Caki2 (cell line): ENCODE data around the gene WNK4. TPM values are rescaled to one million over a fixed set of nuclear protein-coding genes. Genes with fewer than 3 reads are reported as not detected.

Experiments
- total RNA-seq: library from RNA; depleted of rRNA; stranded (reverse); fragments of >200 nt; shearing (Covaris generic); gene quantifications from 2 replicates; pipeline ENCODE4 v1.2.3, GENCODE V29; 2014; ENCODE audit warnings: low replicate concordance; rRNA removed

WNK4 gene
- total RNA-seq, 1 experiment from 2014 or later: not detected

Other genes with a start within 250 kb of the WNK4 start
- gene NAGLU, start 244.4 kb upstream of the WNK4 start, total RNA-seq: 53.9 and 64.5 TPM in 2 replicates
- gene HSD17B1, start 227.7 kb upstream of the WNK4 start, total RNA-seq: not detected in 2 replicates
- 24.0 and 29.5 TPM in 2 replicates for gene COASY, start 218.5 kb upstream of the WNK4 start, total RNA-seq
- gene MLX, start 213.5 kb upstream of the WNK4 start, total RNA-seq: 13.0 and 21.9 TPM in 2 replicates
- gene PSMC3IP, start 202.9 kb upstream of the WNK4 start, total RNA-seq: 3.4 and 8.6 TPM in 2 replicates
- gene RETREG3, start 171.2 kb upstream of the WNK4 start, total RNA-seq: 50.5 and 90.2 TPM in 2 replicates
- 74.8 and 76.6 TPM in 2 replicates for gene TUBG1, start 170.9 kb upstream of the WNK4 start, total RNA-seq
- gene TUBG2, start 121.3 kb upstream of the WNK4 start, total RNA-seq: 3.1 and 6.7 TPM in 2 replicates
- 20.5 and 21.5 TPM in 2 replicates for gene PLEKHH3, start 103.6 kb upstream of the WNK4 start, total RNA-seq
- gene CCR10, start 98.8 kb upstream of the WNK4 start, total RNA-seq: not detected in 2 replicates
- 2.0 and 3.2 TPM in 2 replicates for gene CNTNAP1, start 98.1 kb upstream of the WNK4 start, total RNA-seq
- gene EZH1, start 35.6 kb upstream of the WNK4 start, total RNA-seq: 8.2 and 21.3 TPM in 2 replicates
- not detected in 2 replicates for gene RAMP2, start 19.4 kb upstream of the WNK4 start, total RNA-seq
- gene VPS25, start 7.2 kb upstream of the WNK4 start, total RNA-seq: 123 and 179 TPM in 2 replicates
- gene COA3, start 18.1 kb downstream of the WNK4 start, total RNA-seq: 211 and 246 TPM in 2 replicates
- 0.09 TPM in 1 of 2 replicates, not detected in the other for gene CNTD1, start 18.3 kb downstream of the WNK4 start, total RNA-seq
- gene BECN1, start 43.7 kb downstream of the WNK4 start, total RNA-seq: 107 and 132 TPM in 2 replicates
- 61.1 and 83.1 TPM in 2 replicates for gene PSME3, start 52.8 kb downstream of the WNK4 start, total RNA-seq
- 0.38 TPM in 1 of 2 replicates, not detected in the other for gene AOC2, start 64.0 kb downstream of the WNK4 start, total RNA-seq
- gene AOC3, start 70.6 kb downstream of the WNK4 start, total RNA-seq: 0.17 TPM in 1 of 2 replicates, not detected in the other
- not detected in 2 replicates for gene G6PC1, start 120.2 kb downstream of the WNK4 start, total RNA-seq
- gene AARSD1, start 183.8 kb downstream of the WNK4 start, total RNA-seq: 38.8 and 50.3 TPM in 2 replicates
- gene PTGES3L, start 199.5 kb downstream of the WNK4 start, total RNA-seq: not detected in 2 replicates
- 8.9 and 9.8 TPM in 2 replicates for gene RUNDC1, start 200.0 kb downstream of the WNK4 start, total RNA-seq
- gene RPL27, start 217.8 kb downstream of the WNK4 start, total RNA-seq: 1,310 and 1,529 TPM in 2 replicates
- 42.9 and 90.9 TPM in 2 replicates for gene IFI35, start 226.2 kb downstream of the WNK4 start, total RNA-seq
- 163 and 181 TPM in 2 replicates for gene VAT1, start 241.8 kb downstream of the WNK4 start, total RNA-seq
- gene RND2, start 244.6 kb downstream of the WNK4 start, total RNA-seq: 1.2 TPM in 1 of 2 replicates, not detected in the other